ENCODE results near the gene ZNF678. TPM values are rescaled to one million over a fixed set of nuclear protein-coding genes. Genes with fewer than 3 reads are reported as not detected.

The ZNF678 gene
- total and polyA plus RNA-seq, 2 donors from 2014 or later: 1.3 to 10.0 TPM

- H3K9ac ChIP-seq (ENCODE audit: low read length in 3 of 3): no peak overlapping the region
- FAIRE-seq (no peak), DNase-seq (no peak)
- peaks cover 0 to 33% (median 2%) of the 10 kb centered on the region in 3 donors for H3K9me3 ChIP-seq (ENCODE audit: control insufficient read depth in 2 of 3, insufficient read depth in 1 of 3, low read length in 3 of 3)
- no peaks in the 10 kb centered on the region for H3K4me1 ChIP-seq (ENCODE audit: control insufficient read depth in 2 of 3, insufficient read depth in 2 of 3, low read depth in 1 of 3, low read length in 3 of 3)
- no peak for TF ChIP-seq CTCF (IDR thresholded peaks at IDR 0.05; ENCODE audit: borderline replicate concordance, extremely low read depth, insufficient read depth)
- H3K27me3 ChIP-seq (ENCODE audit: control insufficient read depth, insufficient read depth, low read length): no peaks in the 10 kb centered on the region
- no peak overlapping the region for H3K27ac ChIP-seq (ENCODE audit: low read depth in 2 of 2, low read length in 2 of 2)
- intact Hi-C loops (cut with DNase I): no loop called here
- no peak overlapping the region for H3K4me3 ChIP-seq (ENCODE audit: low read length in 3 of 3)
- H3K36me3 ChIP-seq (ENCODE audit: control insufficient read depth in 2 of 3, insufficient read depth in 3 of 3, low read length in 3 of 3): no peaks in the 10 kb centered on the region
Measured at GRCh38 chr1:227718932-227719331, 155.6 kb downstream of the ZNF678 start.

DNA sequence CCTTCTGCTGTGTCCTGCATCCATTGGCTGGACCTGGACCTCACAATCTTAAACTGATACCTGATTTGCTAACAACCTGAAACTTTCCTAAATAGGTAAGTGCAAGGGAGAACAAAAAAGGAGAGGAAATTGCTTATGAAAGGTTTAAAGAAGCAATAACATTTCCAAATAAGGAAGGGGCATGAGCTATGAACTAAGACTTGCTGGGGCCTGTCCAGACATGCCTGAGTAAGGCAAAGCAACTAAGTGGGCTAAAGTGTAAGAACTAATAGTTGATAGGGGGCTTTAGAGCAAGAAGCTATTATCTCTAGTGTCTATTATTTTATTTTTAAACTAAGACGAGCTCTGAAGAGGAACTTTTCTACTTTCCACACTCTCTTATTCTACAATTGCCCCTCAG, 160.1 kb downstream of the ZNF678 start:
- Histone ChIP-seq H3K9ac (ENCODE audit: low read length in 3 of 3) (no peak overlapping the region), H3K27me3 (ENCODE audit: control insufficient read depth, insufficient read depth, low read length) (no peaks in the 10 kb centered on the region), H3K27ac (ENCODE audit: low read depth in 2 of 2, low read length in 2 of 2) (no peak overlapping the region), H3K4me3 (ENCODE audit: low read length in 3 of 3) (no peak overlapping the region), H3K9me3 (ENCODE audit: control insufficient read depth in 2 of 3, insufficient read depth in 1 of 3, low read length in 3 of 3) (peaks cover 0 to 20% (median 2%) of the 10 kb centered on the region in 3 donors), H3K36me3 (ENCODE audit: control insufficient read depth in 2 of 3, insufficient read depth in 3 of 3, low read length in 3 of 3) (no peaks in the 10 kb centered on the region), H3K4me1 (ENCODE audit: control insufficient read depth in 2 of 3, insufficient read depth in 2 of 3, low read depth in 1 of 3, low read length in 3 of 3) (peaks cover 0 to 3% (median 0%) of the 10 kb centered on the region in 3 donors)
- DNase-seq (no peak), FAIRE-seq (no peak)
- TF ChIP-seq CTCF (IDR thresholded peaks at IDR 0.05; ENCODE audit: borderline replicate concordance, extremely low read depth, insufficient read depth): no peak
- intact Hi-C loops (cut with DNase I): no loop called here

GRCh38 chr1:227725046-227725445, 161.7 kb downstream of the ZNF678 start:
- Histone ChIP-seq H3K36me3 (ENCODE audit: control insufficient read depth in 2 of 3, insufficient read depth in 3 of 3, low read length in 3 of 3) (no peaks in the 10 kb centered on the region), H3K4me1 (ENCODE audit: control insufficient read depth in 2 of 3, insufficient read depth in 2 of 3, low read depth in 1 of 3, low read length in 3 of 3) (peaks cover 0 to 15% (median 0%) of the 10 kb centered on the region in 3 donors), H3K9me3 (ENCODE audit: control insufficient read depth in 2 of 3, insufficient read depth in 1 of 3, low read length in 3 of 3) (peaks cover 0 to 10% (median 2%) of the 10 kb centered on the region in 3 donors), H3K27ac (ENCODE audit: low read depth in 2 of 2, low read length in 2 of 2) (no peak overlapping the region), H3K9ac (ENCODE audit: low read length in 3 of 3) (no peak overlapping the region), H3K4me3 (ENCODE audit: low read length in 3 of 3) (no peak overlapping the region), H3K27me3 (ENCODE audit: control insufficient read depth, insufficient read depth, low read length) (no peaks in the 10 kb centered on the region)
- TF ChIP-seq CTCF (IDR thresholded peaks at IDR 0.05; ENCODE audit: borderline replicate concordance, extremely low read depth, insufficient read depth): no peak
- intact Hi-C loops (cut with DNase I): no loop called here
- DNase-seq (no peak), FAIRE-seq (no peak)

DNA sequence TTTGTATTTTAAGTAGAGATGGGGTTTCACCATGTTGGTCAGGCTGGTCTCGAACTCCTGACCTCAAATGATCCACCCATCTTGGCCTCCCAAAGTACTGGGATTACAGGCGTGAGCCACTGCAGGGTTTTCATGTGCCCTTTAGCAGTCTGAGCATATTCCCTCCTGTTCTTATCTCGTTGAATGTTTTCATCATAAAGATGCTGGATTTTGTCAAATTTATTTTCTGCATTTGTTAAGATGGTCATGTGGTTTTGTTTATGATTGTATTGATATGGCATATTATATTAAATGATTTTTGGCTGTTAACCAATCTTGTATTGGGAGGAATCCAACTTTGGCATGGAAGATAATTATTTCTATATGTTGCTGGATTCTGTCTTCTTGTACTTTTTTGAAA, 163.0 kb downstream of the ZNF678 start:
- intact Hi-C loops (cut with DNase I): no loop called here
- no peak for TF ChIP-seq CTCF (IDR thresholded peaks at IDR 0.05; ENCODE audit: borderline replicate concordance, extremely low read depth, insufficient read depth)
- Histone ChIP-seq H3K9me3 (ENCODE audit: control insufficient read depth in 2 of 3, insufficient read depth in 1 of 3, low read length in 3 of 3) (peaks cover 0 to 1% (median 0%) of the 10 kb centered on the region in 3 donors), H3K27ac (ENCODE audit: low read depth in 2 of 2, low read length in 2 of 2) (no peak overlapping the region), H3K9ac (ENCODE audit: low read length in 3 of 3) (no peak overlapping the region), H3K36me3 (ENCODE audit: control insufficient read depth in 2 of 3, insufficient read depth in 3 of 3, low read length in 3 of 3) (no peaks in the 10 kb centered on the region), H3K27me3 (ENCODE audit: control insufficient read depth, insufficient read depth, low read length) (no peaks in the 10 kb centered on the region), H3K4me3 (ENCODE audit: low read length in 3 of 3) (no peak overlapping the region), H3K4me1 (ENCODE audit: control insufficient read depth in 2 of 3, insufficient read depth in 2 of 3, low read depth in 1 of 3, low read length in 3 of 3) (peaks cover 0 to 22% (median 0%) of the 10 kb centered on the region in 3 donors)
- FAIRE-seq: no peak
- no peak for DNase-seq
